ENCODE measurements around the gene PRSS58.

The PRSS58 gene, protein sequence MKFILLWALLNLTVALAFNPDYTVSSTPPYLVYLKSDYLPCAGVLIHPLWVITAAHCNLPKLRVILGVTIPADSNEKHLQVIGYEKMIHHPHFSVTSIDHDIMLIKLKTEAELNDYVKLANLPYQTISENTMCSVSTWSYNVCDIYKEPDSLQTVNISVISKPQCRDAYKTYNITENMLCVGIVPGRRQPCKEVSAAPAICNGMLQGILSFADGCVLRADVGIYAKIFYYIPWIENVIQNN

DNA sequence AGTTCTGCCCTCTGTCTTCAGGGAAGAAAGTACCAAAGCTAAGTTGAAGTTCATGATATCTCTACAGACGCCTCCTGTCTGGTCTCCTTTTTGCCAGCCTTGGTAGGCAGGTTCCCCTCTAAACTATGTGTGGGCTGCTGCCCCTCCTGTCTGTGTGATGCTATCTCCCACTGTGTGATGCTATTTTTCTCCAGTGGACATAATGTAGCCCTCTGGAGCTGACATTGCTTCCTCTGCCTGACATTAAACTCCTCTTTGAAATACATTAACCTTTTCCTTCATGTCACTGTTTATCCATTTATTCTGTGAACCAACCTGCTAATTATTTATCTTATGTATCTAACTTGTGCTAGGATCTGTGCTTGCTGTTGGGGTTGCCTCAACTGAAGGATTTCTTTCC, at the start of gene PRSS58:
TSS of gene PRSS58 (minus strand) at position 101 of the 400 bp plus-strand sequence. CDS start 351 bp downstream, outside the sequence.
- H3K4me3 ChIP-seq (ENCODE audit: low read depth in 1 of 2, low read length in 2 of 2) = no peak within 1 kb of the TSS
- H3K27me3 ChIP-seq (ENCODE audit: control insufficient read depth in 1 of 2, insufficient read depth in 2 of 2, low read length in 2 of 2) = no peaks in the 10 kb centered on the region
- no peak within 1 kb of the TSS for H3K27ac ChIP-seq (ENCODE audit: low read depth, low read length)
- no peak within 1 kb of the TSS for H3K9ac ChIP-seq (ENCODE audit: low read depth in 1 of 2, low read length in 2 of 2)
- H3K4me1 ChIP-seq (ENCODE audit: control insufficient read depth in 1 of 2, insufficient read depth in 2 of 2, low read length in 2 of 2) = no peaks in the 10 kb centered on the region
- H3K9me3 ChIP-seq (ENCODE audit: control insufficient read depth in 1 of 2, low read length in 2 of 2) = no peaks in the 10 kb centered on the region
- H3K36me3 ChIP-seq (ENCODE audit: control insufficient read depth in 1 of 2, insufficient read depth in 2 of 2, low read length in 2 of 2) = no peaks in the 10 kb centered on the region

DNA sequence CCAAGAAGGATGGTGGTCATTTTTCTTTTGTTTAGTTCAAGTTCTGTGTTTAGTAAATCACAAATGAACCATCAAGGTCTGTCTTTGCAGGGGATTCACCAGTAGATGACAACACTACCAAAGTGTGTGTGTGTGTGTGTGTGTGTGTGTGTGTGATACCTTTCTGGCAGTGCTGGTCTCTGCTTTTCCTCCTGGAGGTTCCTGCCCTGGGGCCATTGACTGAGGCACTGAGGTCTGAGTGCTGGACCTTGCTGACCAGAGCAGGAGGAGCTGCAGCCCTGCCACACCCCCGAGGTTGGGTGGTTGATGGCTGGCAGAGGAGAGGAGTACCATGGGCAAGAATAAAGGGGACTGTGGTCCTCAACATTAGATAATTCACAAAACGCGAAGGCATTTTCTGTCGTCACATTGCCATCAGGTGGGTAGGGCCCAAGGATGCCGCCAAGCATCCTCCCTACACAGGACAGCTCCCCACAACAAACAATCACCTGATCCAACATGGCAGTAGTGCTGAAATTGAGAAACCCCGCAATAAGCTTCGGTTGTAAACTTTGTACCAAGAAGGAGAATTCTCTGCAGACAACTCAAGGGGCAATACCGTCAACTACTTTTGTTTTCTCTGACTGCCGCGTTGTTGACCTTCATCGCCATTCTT, 49.5 kb upstream of the PRSS58 start:
- Histone ChIP-seq H3K9me3 (ENCODE audit: control insufficient read depth in 1 of 2, low read length in 2 of 2) (no peaks in the 10 kb centered on the region), H3K27me3 (ENCODE audit: control insufficient read depth in 1 of 2, insufficient read depth in 2 of 2, low read length in 2 of 2) (peaks cover 0 to 4% of the 10 kb centered on the region in 2 donors), H3K4me1 (ENCODE audit: control insufficient read depth in 1 of 2, insufficient read depth in 2 of 2, low read length in 2 of 2) (no peaks in the 10 kb centered on the region), H3K9ac (ENCODE audit: low read depth in 1 of 2, low read length in 2 of 2) (no peak overlapping the region), H3K36me3 (ENCODE audit: control insufficient read depth in 1 of 2, insufficient read depth in 2 of 2, low read length in 2 of 2) (no peaks in the 10 kb centered on the region), H3K4me3 (ENCODE audit: low read depth in 1 of 2, low read length in 2 of 2) (no peak overlapping the region), H3K27ac (ENCODE audit: low read depth, low read length) (no peak overlapping the region)

DNA sequence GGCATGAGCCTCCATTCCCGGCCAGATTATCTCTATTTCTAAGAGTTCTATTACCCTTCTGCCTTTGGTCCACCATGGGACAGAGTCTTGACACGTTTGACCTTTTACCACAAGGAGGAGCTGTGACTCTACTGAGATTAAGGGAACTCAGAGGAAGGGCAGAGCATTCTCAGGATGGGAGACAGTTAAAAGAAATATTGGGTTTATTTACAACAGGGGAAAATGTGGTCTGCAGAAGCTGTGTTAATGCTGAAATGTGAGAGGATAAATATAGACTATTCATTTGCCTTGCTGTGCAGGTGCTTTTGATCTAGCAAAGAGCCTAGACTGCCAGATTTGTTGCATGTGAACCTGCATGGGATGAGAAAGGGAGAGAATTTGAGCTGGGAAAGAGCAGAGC, 45.8 kb upstream of the PRSS58 start:
- H3K36me3 ChIP-seq (ENCODE audit: control insufficient read depth in 1 of 2, insufficient read depth in 2 of 2, low read length in 2 of 2) = no peaks in the 10 kb centered on the region
- no peak overlapping the region for H3K27ac ChIP-seq (ENCODE audit: low read depth, low read length)
- no peak overlapping the region for H3K4me3 ChIP-seq (ENCODE audit: low read depth in 1 of 2, low read length in 2 of 2)
- no peaks in the 10 kb centered on the region for H3K4me1 ChIP-seq (ENCODE audit: control insufficient read depth in 1 of 2, insufficient read depth in 2 of 2, low read length in 2 of 2)
- H3K9me3 ChIP-seq (ENCODE audit: control insufficient read depth in 1 of 2, low read length in 2 of 2) = no peaks in the 10 kb centered on the region
- H3K9ac ChIP-seq (ENCODE audit: low read depth in 1 of 2, low read length in 2 of 2) = no peak overlapping the region
- peaks cover 1 to 4% of the 10 kb centered on the region in 2 donors for H3K27me3 ChIP-seq (ENCODE audit: control insufficient read depth in 1 of 2, insufficient read depth in 2 of 2, low read length in 2 of 2)

DNA sequence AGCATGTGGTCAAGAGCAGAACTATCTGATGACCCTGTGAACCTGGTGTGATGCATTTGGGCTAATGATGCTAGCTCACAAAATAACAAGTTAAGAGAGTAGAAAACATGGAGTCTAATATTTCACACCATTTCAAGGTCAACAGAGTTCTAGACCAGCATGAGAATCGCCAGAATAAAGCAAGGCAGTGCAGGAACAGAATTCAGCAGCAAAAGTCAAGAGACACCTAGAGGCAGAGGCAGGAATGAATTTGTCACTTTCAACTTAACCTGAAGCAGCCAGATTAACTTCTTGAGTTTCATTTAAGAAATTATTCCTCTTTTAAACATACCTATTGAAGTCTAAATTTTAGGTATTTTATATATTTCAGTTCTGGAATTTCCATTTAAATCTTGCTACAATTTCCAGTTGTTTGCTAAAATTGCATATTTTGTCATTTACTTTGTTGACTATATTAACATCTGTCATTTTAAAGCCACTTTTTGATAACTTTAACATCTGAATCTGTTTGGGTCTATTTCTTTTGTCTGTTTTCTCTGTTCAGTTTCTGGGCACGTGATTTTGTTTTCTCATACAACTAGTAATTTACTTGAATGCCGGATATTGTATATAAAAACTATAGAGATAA, 44.2 kb upstream of the PRSS58 start:
- Histone ChIP-seq H3K4me1 (ENCODE audit: control insufficient read depth in 1 of 2, insufficient read depth in 2 of 2, low read length in 2 of 2) (no peaks in the 10 kb centered on the region), H3K9me3 (ENCODE audit: control insufficient read depth in 1 of 2, low read length in 2 of 2) (no peaks in the 10 kb centered on the region), H3K4me3 (ENCODE audit: low read depth in 1 of 2, low read length in 2 of 2) (no peak overlapping the region), H3K27ac (ENCODE audit: low read depth, low read length) (no peak overlapping the region), H3K27me3 (ENCODE audit: control insufficient read depth in 1 of 2, insufficient read depth in 2 of 2, low read length in 2 of 2) (peaks cover 5 to 6% of the 10 kb centered on the region in 2 donors), H3K36me3 (ENCODE audit: control insufficient read depth in 1 of 2, insufficient read depth in 2 of 2, low read length in 2 of 2) (no peaks in the 10 kb centered on the region), H3K9ac (ENCODE audit: low read depth in 1 of 2, low read length in 2 of 2) (no peak overlapping the region)

DNA sequence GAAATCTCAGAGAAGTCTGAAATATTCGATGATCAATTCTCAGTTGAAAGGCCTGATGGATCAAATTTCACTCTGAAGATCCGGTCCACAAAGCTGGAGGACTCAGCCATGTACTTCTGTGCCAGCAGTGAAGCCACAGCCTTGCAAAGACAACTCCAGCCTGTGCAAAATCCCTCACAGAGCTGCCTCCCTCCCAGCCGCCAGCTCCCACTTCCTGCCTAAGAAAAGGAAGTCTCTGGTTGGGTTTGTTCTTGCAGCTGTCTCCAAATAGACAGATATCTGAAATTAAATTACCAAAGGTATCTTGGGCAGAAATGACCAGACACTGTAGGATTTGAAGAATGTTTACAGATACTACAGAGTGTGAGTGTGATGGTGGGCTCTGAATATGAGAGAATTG, 43.4 kb upstream of the PRSS58 start:
- Histone ChIP-seq H3K27me3 (ENCODE audit: control insufficient read depth in 1 of 2, insufficient read depth in 2 of 2, low read length in 2 of 2) (peaks cover 5 to 6% of the 10 kb centered on the region in 2 donors), H3K9ac (ENCODE audit: low read depth in 1 of 2, low read length in 2 of 2) (no peak overlapping the region), H3K27ac (ENCODE audit: low read depth, low read length) (no peak overlapping the region), H3K4me1 (ENCODE audit: control insufficient read depth in 1 of 2, insufficient read depth in 2 of 2, low read length in 2 of 2) (no peaks in the 10 kb centered on the region), H3K4me3 (ENCODE audit: low read depth in 1 of 2, low read length in 2 of 2) (no peak overlapping the region), H3K36me3 (ENCODE audit: control insufficient read depth in 1 of 2, insufficient read depth in 2 of 2, low read length in 2 of 2) (no peaks in the 10 kb centered on the region), H3K9me3 (ENCODE audit: control insufficient read depth in 1 of 2, low read length in 2 of 2) (no peaks in the 10 kb centered on the region)

DNA sequence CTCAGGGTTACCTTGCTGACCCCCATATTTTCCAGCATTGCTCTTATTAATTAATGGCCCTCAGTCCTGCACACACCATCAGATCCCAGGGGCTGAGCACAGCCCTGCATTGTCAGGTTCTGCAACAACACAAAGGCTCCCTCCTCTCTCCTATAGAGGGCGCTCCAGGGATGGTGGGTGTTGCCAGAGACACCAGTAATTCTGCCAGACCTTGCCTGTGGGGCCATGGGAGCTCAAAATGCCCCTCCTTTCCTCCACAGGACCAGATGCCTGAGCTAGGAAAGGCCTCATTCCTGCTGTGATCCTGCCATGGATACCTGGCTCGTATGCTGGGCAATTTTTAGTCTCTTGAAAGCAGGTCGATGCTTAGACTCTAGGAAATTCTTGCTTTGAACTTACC, 42.8 kb upstream of the PRSS58 start:
- H3K27ac ChIP-seq (ENCODE audit: low read depth, low read length) = no peak overlapping the region
- peaks cover 5 to 6% of the 10 kb centered on the region in 2 donors for H3K27me3 ChIP-seq (ENCODE audit: control insufficient read depth in 1 of 2, insufficient read depth in 2 of 2, low read length in 2 of 2)
- H3K4me3 ChIP-seq (ENCODE audit: low read depth in 1 of 2, low read length in 2 of 2) = no peak overlapping the region
- no peaks in the 10 kb centered on the region for H3K9me3 ChIP-seq (ENCODE audit: control insufficient read depth in 1 of 2, low read length in 2 of 2)
- no peak overlapping the region for H3K9ac ChIP-seq (ENCODE audit: low read depth in 1 of 2, low read length in 2 of 2)
- H3K36me3 ChIP-seq (ENCODE audit: control insufficient read depth in 1 of 2, insufficient read depth in 2 of 2, low read length in 2 of 2) = no peaks in the 10 kb centered on the region
- H3K4me1 ChIP-seq (ENCODE audit: control insufficient read depth in 1 of 2, insufficient read depth in 2 of 2, low read length in 2 of 2) = no peaks in the 10 kb centered on the region

DNA sequence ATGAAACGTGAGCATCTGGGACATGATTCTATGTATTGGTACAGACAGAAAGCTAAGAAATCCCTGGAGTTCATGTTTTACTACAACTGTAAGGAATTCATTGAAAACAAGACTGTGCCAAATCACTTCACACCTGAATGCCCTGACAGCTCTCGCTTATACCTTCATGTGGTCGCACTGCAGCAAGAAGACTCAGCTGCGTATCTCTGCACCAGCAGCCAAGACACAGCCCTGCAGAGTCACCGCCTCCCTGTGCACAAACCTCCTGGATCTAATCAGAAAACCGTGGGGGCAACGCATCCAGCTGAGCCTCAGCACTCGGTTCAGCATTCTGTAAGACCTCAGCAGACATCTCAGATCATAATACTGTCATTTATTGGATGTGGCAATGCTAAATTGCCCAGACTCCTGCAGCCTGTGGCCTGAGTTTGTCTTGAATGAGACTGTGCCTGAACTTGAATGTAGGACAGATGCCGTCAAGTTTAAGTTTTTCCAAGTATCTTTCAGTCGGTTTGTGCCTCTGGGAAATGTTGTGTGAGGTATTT, 41.5 kb upstream of the PRSS58 start:
- H3K9ac ChIP-seq (ENCODE audit: low read depth in 1 of 2, low read length in 2 of 2) = no peak overlapping the region
- H3K9me3 ChIP-seq (ENCODE audit: control insufficient read depth in 1 of 2, low read length in 2 of 2) = no peaks in the 10 kb centered on the region
- no peak overlapping the region for H3K4me3 ChIP-seq (ENCODE audit: low read depth in 1 of 2, low read length in 2 of 2)
- H3K36me3 ChIP-seq (ENCODE audit: control insufficient read depth in 1 of 2, insufficient read depth in 2 of 2, low read length in 2 of 2) = no peaks in the 10 kb centered on the region
- no peak overlapping the region for H3K27ac ChIP-seq (ENCODE audit: low read depth, low read length)
- H3K27me3 ChIP-seq (ENCODE audit: control insufficient read depth in 1 of 2, insufficient read depth in 2 of 2, low read length in 2 of 2) = peaks cover 5 to 6% of the 10 kb centered on the region in 2 donors
- no peaks in the 10 kb centered on the region for H3K4me1 ChIP-seq (ENCODE audit: control insufficient read depth in 1 of 2, insufficient read depth in 2 of 2, low read length in 2 of 2)

DNA sequence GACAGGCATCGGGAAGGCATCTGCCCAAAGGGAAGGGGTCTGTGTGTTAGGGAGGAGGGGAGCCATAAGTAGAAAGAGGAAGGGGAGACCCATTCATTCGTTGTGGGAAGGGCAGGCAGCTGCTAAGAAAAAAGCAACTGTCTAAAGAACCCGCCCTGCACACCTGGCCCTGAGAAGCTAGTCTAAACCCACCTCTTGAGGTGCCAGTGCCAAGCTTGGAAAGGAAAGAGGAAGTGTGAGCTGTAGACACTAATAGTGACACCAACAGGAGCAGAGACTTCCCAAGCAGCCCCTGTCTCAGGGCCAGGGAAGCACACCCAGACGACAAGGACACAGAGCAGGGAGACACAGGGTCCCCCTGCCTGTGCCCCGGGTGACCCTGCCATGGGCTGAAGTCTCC, 40.8 kb upstream of the PRSS58 start:
- Histone ChIP-seq H3K4me3 (ENCODE audit: low read depth in 1 of 2, low read length in 2 of 2) (no peak overlapping the region), H3K9ac (ENCODE audit: low read depth in 1 of 2, low read length in 2 of 2) (no peak overlapping the region), H3K4me1 (ENCODE audit: control insufficient read depth in 1 of 2, insufficient read depth in 2 of 2, low read length in 2 of 2) (no peaks in the 10 kb centered on the region), H3K27ac (ENCODE audit: low read depth, low read length) (no peak overlapping the region), H3K27me3 (ENCODE audit: control insufficient read depth in 1 of 2, insufficient read depth in 2 of 2, low read length in 2 of 2) (peaks cover 5 to 6% of the 10 kb centered on the region in 2 donors), H3K36me3 (ENCODE audit: control insufficient read depth in 1 of 2, insufficient read depth in 2 of 2, low read length in 2 of 2) (no peaks in the 10 kb centered on the region), H3K9me3 (ENCODE audit: control insufficient read depth in 1 of 2, low read length in 2 of 2) (no peaks in the 10 kb centered on the region)

DNA sequence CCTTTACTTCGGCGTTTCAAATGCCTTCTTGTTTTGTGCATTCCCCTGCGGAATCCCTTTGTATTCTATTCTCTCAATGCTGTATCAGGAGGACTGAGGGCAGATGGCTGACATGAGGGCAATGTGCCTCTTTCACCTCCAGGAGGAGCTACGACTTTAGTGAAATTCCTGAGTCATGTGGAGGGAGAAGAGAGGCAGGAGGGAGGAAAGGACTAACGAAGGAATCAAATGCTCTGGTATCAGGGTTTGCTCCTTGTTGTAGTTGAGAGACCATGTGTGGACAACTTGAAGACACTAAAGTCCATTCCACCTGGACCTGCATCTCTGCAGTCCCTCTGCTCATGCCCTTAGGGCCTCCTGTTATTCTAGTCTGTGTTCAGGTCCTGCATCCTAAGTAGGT, 40.2 kb upstream of the PRSS58 start:
- Histone ChIP-seq H3K27me3 (ENCODE audit: control insufficient read depth in 1 of 2, insufficient read depth in 2 of 2, low read length in 2 of 2) (peaks cover 5 to 6% of the 10 kb centered on the region in 2 donors), H3K4me3 (ENCODE audit: low read depth in 1 of 2, low read length in 2 of 2) (no peak overlapping the region), H3K9me3 (ENCODE audit: control insufficient read depth in 1 of 2, low read length in 2 of 2) (no peaks in the 10 kb centered on the region), H3K9ac (ENCODE audit: low read depth in 1 of 2, low read length in 2 of 2) (no peak overlapping the region), H3K27ac (ENCODE audit: low read depth, low read length) (no peak overlapping the region), H3K4me1 (ENCODE audit: control insufficient read depth in 1 of 2, insufficient read depth in 2 of 2, low read length in 2 of 2) (no peaks in the 10 kb centered on the region), H3K36me3 (ENCODE audit: control insufficient read depth in 1 of 2, insufficient read depth in 2 of 2, low read length in 2 of 2) (no peaks in the 10 kb centered on the region)

DNA sequence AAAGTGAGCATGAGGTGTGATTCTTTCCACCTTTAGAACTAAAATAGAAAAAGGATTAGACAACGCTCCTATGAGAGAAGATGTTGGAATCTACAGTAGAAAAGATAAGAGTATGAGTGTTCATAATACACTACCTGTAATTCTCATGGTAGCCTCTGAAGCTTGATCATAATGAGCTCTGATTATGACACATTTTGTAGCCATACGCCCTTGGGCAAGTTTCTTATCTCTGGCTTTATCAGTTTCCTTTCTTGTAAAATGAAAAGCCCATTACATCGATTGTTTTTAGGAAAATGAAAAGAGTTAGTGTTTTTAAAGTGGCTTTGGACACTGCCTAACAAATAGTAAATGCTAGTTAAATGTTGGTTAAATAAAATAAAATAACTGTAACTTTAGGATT, 22.4 kb upstream of the PRSS58 start:
- H3K27me3 ChIP-seq (ENCODE audit: control insufficient read depth in 1 of 2, insufficient read depth in 2 of 2, low read length in 2 of 2) = peaks cover 0 to 3% of the 10 kb centered on the region in 2 donors
- no peaks in the 10 kb centered on the region for H3K4me1 ChIP-seq (ENCODE audit: control insufficient read depth in 1 of 2, insufficient read depth in 2 of 2, low read length in 2 of 2)
- H3K36me3 ChIP-seq (ENCODE audit: control insufficient read depth in 1 of 2, insufficient read depth in 2 of 2, low read length in 2 of 2) = no peaks in the 10 kb centered on the region
- H3K4me3 ChIP-seq (ENCODE audit: low read depth in 1 of 2, low read length in 2 of 2) = no peak overlapping the region
- H3K9me3 ChIP-seq (ENCODE audit: control insufficient read depth in 1 of 2, low read length in 2 of 2) = peaks cover 0 to 2% of the 10 kb centered on the region in 2 donors
- no peak overlapping the region for H3K9ac ChIP-seq (ENCODE audit: low read depth in 1 of 2, low read length in 2 of 2)
- no peak overlapping the region for H3K27ac ChIP-seq (ENCODE audit: low read depth, low read length)
